NCI-H1417 treated with DMSO at 0.1 percent for 48 hours (cell line): ENCODE data around the gene TRIM50.
"Not testable (repeated sequence)": the region's sequence is repeated elsewhere in the genome, so short reads cannot be mapped to it uniquely, and the experiment has no call there.

ENCODE experiments used
- DNase-seq: peaks from one replicate; lab custom pipeline; 2025; lab: John Stamatoyannopoulos, UW

Gene TRIM50

GRCh38 chr7:73327922-73328321 is at the start of gene TRIM50, which contains the start of gene FKBP6:
Gene TRIM50 (minus strand): TSS chr7:73328082. CDS start chr7:73324787, 3,295 bp downstream.
Gene FKBP6 (plus strand): TSS chr7:73328161. CDS start chr7:73328429, 268 bp downstream.
- not testable (repeated sequence) for DNase-seq

DNA sequence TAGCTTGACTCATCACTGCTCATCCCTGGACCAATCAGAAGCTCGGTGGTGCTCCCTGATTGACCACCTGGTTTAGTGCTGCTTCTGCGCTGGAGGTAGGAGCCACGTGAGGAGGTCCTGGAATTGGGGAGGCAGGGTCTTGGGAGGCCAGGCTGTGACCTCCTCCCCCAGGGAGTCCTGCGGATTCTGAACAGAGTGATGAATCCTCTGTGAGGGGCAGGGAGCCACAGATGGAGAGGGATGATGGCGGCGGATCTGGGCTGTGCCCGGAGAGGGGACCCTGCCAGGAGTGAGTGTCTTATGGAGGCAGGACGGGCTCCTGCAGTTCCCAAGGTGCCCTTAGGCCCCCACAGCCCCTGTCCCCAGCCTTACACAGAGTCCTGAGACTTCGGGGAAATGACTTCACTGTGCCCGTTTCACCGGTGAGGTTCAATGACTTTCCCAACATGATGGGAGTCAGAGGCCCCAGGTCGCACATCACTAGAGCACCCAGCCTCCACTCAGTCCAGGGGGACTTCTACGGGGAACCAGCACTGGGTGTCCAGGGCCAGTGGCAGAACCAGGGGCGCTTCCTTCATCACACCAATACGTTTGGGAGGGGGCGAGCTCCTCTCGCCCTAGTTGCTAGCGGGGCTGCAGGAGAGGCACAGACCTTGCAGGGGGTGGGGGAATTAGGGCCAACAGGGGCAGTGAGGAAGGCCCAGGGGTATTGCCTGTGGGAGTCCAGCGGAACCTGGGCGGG is 49.0 kb upstream of the TRIM50 start:
- DNase-seq = no peak

DNA sequence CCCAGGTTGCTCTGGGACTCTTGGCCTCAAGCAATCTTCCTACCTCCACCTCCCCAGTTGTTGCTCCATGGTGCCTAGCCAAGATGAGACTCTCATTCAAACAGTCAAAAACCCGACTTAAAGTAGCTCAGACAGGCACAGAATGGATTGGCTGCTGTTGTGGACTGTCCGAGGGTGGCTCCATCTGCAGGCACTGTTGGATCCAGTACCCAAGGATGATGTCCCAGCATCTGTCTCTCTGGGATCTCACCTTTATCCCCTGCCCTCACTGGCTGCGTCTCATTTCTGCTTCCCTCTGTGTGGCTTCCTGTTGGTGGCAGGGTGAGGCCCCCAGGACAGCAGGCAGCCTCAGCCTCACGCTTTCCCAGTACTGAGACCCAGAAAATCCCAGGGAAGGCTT is 48.4 kb upstream of the TRIM50 start:
- not testable (repeated sequence) for DNase-seq

GRCh38 chr7:73373741-73374140 is 45.9 kb upstream of the TRIM50 start:
- no peak for DNase-seq

GRCh38 chr7:73369622-73370021 is 41.7 kb upstream of the TRIM50 start:
- DNase-seq = no peak

DNA sequence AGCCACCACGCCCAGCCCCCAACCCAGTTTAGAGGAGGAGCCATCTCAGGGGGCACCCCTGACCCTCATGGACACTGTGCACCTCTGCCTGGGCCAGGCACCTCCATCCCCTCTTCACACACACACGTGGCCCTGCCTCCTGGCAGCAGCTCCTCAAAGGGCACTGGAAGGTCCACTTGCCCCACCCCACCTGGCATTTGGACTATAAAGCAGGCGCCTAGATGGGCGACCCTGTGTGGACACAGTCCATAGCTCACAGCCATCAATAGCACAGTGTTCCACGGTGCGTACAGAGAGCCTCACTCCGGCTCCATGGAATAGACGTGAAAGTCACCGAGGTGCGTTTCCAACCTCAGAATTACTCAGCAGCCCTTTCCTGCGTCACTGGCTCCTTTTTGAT is 41.1 kb upstream of the TRIM50 start:
- no peak for DNase-seq

- DNase-seq = no peak
Observed at GRCh38 chr7:73366990-73367389, 39.1 kb upstream of the TRIM50 start.

- no peak for DNase-seq
Observed at GRCh38 chr7:73366127-73366526, 38.2 kb upstream of the TRIM50 start.

DNA sequence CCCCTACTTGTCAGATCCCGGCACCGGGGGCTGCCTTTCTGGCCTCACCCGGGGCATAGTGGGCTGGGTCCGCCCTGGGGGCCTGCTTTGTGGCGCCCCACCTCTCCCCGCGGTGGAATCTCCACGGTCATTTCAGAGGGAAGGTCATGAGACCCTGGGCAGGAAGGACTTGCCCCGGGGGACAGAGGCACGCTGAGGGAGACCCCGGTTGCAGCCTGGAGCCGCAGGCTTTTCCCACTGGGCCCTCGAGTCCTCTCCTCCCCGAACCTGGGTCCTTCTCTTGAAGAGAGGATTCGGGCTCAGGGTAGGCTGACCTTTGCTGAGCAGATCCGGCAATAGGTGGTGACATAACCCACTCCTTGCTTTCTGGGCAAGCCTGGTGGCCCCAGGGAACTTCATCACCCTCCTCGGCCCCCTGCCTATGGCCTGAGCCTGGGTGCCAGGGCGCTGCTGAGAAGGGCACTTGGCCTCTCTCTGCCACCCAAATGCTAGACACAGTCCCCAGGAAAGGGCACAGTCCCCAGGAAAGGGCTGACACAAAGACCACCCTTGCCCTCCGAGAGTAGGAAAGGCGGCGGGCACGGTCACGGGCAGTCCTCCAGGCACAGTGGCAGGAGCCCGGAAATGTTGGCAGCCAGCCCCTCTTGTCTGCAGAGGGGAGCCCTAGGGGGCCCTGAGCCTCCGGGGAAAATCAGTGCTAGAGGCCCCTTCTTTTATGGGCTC is 36.3 kb upstream of the TRIM50 start:
- no peak for DNase-seq

- no peak for DNase-seq
Observed at GRCh38 chr7:73363225-73364005, 35.5 kb upstream of the TRIM50 start.

DNA sequence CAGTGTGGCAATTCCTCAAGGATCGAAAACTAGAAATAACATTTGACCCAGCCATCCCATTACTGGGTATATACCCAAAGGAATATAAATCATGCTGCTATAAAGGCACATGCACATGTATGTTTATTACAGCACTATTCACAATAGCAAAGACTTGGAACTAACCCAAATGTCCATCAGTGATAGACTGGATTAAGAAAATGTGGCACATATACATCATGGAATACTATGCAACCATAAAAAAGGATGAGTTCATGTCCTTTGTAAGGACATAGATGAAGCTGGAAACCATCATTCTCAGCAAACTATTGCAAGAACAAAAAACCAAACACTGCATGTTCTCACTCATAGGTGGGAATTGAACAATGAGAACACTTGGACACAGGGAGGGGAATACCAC is 32.7 kb upstream of the TRIM50 start:
- DNase-seq = not testable (repeated sequence)

DNA sequence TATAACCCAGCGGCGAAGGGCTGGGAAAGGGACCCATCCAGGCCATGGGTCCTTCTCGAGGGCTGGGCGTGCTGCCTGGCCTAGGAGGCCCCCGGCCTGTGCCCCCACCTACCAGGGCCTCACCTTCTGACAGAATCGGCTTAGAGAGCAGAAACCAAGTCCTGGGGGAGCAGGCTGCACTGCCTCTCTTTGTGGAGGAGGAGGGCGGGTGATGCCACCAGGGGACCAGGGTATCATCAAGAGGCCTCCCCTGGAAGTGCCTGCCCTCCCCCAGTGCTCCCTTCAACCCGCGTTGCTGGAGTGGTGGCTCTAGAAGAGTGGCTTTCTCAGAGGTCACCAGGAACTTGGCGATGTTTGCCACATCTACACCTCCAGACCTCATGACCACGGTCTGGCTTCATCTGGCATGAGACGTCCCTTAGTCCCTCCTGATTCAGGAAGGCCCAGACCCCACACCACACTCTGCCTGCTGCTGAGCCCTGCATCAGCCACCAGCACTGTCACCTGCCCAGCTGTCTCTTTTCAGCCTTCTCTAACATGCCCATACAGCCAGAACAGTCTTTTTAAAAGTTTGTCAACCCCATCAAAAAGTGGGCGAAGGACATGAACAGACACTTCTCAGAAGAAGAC is 32.0 kb upstream of the TRIM50 start:
- no peak for DNase-seq

- no peak for DNase-seq
Observed at GRCh38 chr7:73359306-73359705, 31.4 kb upstream of the TRIM50 start.

- no peak for DNase-seq
Observed at GRCh38 chr7:73358590-73359275, 30.9 kb upstream of the TRIM50 start.

DNA sequence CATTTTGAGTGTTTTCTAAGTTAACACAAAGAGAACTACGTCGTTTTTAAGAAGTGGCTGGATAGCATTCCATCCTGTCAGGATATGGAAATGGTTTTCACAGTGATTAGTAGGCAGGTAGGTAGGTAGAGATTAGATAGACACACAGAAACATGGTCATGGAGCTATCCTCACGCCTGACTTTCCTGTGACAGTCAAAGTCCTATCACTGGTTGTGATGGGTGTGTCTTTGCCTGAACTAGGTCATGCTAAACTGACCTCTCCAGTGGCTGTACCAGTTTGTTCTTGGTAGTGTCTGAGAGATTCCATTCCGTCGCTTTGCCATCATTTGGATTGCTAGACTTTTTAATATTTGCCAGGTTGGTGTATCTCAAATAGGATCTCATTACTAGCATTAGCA is 28.3 kb upstream of the TRIM50 start:
- DNase-seq = no peak

DNA sequence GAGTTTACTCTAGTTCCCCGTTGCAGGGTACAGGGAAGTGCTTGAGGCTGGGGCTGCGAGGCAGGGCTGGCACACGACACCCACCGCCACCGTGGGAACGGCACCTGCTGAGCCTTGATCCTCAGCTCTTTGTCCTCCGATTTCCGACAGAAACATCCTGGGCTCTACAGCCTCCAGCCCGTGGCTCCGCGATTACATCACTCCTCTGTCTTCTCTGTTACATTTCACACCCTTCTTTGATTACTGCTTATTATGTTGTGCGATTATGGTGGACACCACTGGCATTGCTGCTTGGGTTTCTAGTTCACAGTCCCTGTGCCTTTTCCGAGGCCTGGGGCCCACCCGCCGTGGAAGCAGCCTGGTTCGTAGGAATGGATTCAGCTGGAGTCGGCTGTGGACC is 26.9 kb upstream of the TRIM50 start:
- no peak for DNase-seq

DNA sequence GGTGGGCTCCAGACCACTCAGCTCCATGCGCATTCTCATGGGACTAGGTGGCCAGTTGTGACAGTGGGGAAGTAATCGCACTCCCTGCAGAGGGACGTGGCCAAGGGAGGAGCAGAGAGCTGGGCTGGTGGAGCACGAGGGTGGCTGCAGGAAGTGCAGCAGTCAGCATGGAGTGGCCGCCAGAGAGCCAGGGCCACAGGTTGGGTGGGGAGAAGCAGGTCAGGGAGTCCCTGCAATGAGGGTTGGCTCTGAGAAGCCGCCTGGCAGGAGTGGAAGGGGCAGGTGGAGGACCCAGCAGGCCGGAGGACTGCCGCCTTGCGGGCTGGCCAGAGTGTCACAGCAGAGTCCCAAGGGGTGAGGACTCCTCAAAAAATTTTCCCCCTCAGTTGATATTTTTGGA is 26.3 kb upstream of the TRIM50 start:
- DNase-seq = no peak

DNA sequence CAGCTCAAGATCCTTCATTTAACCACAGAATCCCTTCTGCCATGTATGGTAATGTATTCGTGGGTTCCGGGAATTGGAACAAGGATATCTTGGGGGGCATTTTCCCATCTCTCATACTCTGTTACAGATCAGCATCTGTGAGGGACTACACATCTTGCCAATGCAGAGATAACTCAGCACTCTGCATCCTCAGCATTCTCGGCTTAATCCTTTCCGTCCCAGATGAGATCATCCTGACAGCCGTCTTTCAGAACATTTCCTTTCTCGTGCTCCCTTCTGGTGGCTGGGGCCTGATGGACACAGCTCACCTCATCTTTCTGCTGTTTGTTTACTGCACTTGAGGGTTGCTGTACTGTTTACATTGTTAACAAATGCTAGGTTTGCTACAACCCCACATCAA is 25.4 kb upstream of the TRIM50 start:
- no peak for DNase-seq

GRCh38 chr7:73352784-73353183 is 24.9 kb upstream of the TRIM50 start:
- DNase-seq = no peak

DNA sequence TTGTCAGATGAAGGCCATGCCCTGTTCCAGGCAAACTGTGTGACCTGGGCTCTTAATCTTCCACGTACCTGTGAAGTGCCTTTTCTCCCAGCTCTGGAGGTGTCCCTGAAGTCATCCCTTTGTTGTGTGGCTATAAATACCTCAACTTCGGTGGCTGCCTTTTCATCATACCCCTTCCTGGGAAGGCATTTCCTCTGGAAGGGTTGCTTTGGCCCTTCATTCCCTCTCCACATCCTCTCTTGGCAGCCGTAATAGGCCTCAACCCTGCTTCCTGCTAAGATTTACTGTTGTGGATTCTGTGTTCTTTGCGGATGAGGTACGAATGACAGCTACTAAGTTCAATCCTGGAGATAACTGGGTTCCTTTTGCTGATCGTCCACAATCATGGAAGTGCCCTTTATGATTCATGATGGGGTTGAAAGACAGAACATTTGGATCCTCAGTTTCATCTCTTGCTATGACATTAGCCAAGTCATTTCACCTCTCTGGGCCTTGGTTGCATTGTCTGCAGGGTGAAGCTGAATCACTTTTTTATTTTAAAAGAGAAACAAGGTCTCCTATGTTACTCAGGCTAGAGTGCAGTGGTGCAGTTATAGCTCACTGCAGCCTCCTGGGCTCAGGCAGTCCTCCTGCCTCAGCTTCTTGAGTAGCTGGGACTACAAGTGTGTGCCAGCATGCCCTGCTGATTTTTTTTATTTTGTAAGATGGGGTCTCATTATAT is 23.7 kb upstream of the TRIM50 start:
- no peak for DNase-seq
